ENCODE data around the gene TLE3.
A peak's percentile ranks its signal among the peaks of the same experiment; 100 is the strongest.

TLE3 gene

GRCh38 chr15:70099967-70100473 lies 2.3 kb upstream of the TLE3 start:
- TF ChIP-seq CTCF (conservative IDR thresholded peaks at IDR 0.05; ENCODE audit: control insufficient read depth, insufficient read depth, low read depth, low read length): no peak
- no peak for DNase-seq (ENCODE audit: low read depth)
- peak overlapping the region; percentile 15 for H3K4me3 ChIP-seq (ENCODE audit: control insufficient read depth, low read depth, low read length)

- H3K4me3 ChIP-seq (ENCODE audit: control insufficient read depth, low read depth, low read length): peak overlapping the region; percentile 50
- peak; percentile 99 for DNase-seq (ENCODE audit: low read depth)
- no peak for TF ChIP-seq CTCF (conservative IDR thresholded peaks at IDR 0.05; ENCODE audit: control insufficient read depth, insufficient read depth, low read depth, low read length)
Observed at GRCh38 chr15:70099167-70099966, 1.6 kb upstream of the TLE3 start.

- TF ChIP-seq CTCF (conservative IDR thresholded peaks at IDR 0.05; ENCODE audit: control insufficient read depth, insufficient read depth, low read depth, low read length): no peak
- no peak for DNase-seq (ENCODE audit: low read depth)
- peak overlapping the region; percentile 50 for H3K4me3 ChIP-seq (ENCODE audit: control insufficient read depth, low read depth, low read length)
Observed at GRCh38 chr15:70098461-70099166, 897 bp upstream of the TLE3 start.

- H3K4me3 ChIP-seq (ENCODE audit: control insufficient read depth, low read depth, low read length): peak overlapping the region; percentile 69
- DNase-seq (ENCODE audit: low read depth): no peak
- TF ChIP-seq CTCF (conservative IDR thresholded peaks at IDR 0.05; ENCODE audit: control insufficient read depth, insufficient read depth, low read depth, low read length): no peak
Observed at GRCh38 chr15:70098153-70098460, 390 bp upstream of the TLE3 start.

- H3K4me3 ChIP-seq (ENCODE audit: control insufficient read depth, low read depth, low read length): peak overlapping the region; percentile 69
- no peak for DNase-seq (ENCODE audit: low read depth)
- no peak for TF ChIP-seq CTCF (conservative IDR thresholded peaks at IDR 0.05; ENCODE audit: control insufficient read depth, insufficient read depth, low read depth, low read length)
Observed at GRCh38 chr15:70097063-70097320, 725 bp downstream of the TLE3 start.

GRCh38 chr15:70096215-70097062 lies 1.3 kb downstream of the TLE3 start:
- peak overlapping the region; percentile 69 for H3K4me3 ChIP-seq (ENCODE audit: control insufficient read depth, low read depth, low read length)
- no peak for TF ChIP-seq CTCF (conservative IDR thresholded peaks at IDR 0.05; ENCODE audit: control insufficient read depth, insufficient read depth, low read depth, low read length)
- peak; percentile 56 for DNase-seq (ENCODE audit: low read depth)

Measured in fibroblast of mammary gland (primary cell).